GM06990 (cell line): ENCODE data around the gene PHF21B.

Source experiments
- DNase-seq: peaks from one replicate; pipeline ENCODE4 v3.0.0-alpha.2; 2011; ENCODE audit not compliant: insufficient read length; ENCODE audit errors: extremely low read depth
- H3K27me3 ChIP-seq: replicated peaks from 2 replicates; pipeline ENCODE4 v1.6.0; 2011; ENCODE audit warnings: low read length; ENCODE audit not compliant: control insufficient read depth, insufficient read depth
- H3K36me3 ChIP-seq: 2 replicates; pipeline ENCODE4 v1.5.1; 2011; ENCODE audit warnings: low read length; ENCODE audit not compliant: control insufficient read depth, insufficient read depth
- H3K4me3 ChIP-seq: replicated peaks from 2 replicates; pipeline ENCODE4 v1.5.1; 2011; ENCODE audit warnings: low read depth, mild to moderate bottlenecking, control low read depth, low read length
- CTCF ChIP-seq: IDR thresholded peaks from 2 replicates; pipeline ENCODE4 v1.5.1; 2011; ENCODE audit warnings: low read length, control low read depth, mild to moderate bottlenecking, inconsistent platforms; ENCODE audit not compliant: insufficient read depth, poor library complexity, severe bottlenecking

The PHF21B gene

GRCh38 chr22:44847892-44848291 lies 161.9 kb downstream of the PHF21B start:
- no peak overlapping the region for H3K4me3 ChIP-seq
- no peak for TF ChIP-seq CTCF
- no peaks in the 10 kb centered on the region for H3K36me3 ChIP-seq
- no peaks in the 10 kb centered on the region for H3K27me3 ChIP-seq
- no peak for DNase-seq

DNA sequence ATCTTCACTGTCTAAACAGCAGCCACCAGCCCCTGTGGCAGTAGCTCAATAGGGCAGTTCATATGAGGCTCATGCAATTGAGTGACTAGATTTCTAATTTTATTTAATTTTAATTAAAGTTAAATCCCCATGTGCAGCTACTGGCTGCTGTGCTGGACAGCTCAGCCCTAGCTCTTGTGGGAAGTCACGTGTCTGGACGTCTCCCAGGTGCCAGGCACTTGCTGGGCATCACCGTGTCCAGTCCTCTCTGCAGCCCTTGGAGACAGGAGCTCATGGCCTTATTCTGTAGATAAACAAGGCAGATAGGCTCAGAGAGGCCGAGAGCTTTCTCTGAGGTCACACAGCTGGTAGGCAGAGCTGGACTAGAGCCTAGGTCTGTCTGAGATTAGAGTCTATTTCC lies 162.4 kb downstream of the PHF21B start:
- H3K36me3 ChIP-seq, result no peaks in the 10 kb centered on the region
- DNase-seq, result no peak
- H3K4me3 ChIP-seq, result no peak overlapping the region
- no peaks in the 10 kb centered on the region for H3K27me3 ChIP-seq
- no peak for TF ChIP-seq CTCF

- no peaks in the 10 kb centered on the region for H3K36me3 ChIP-seq
- H3K4me3 ChIP-seq, result no peak overlapping the region
- TF ChIP-seq CTCF, result no peak
- DNase-seq, result no peak
- H3K27me3 ChIP-seq, result no peaks in the 10 kb centered on the region
Measured at GRCh38 chr22:44846726-44847275, 163.0 kb downstream of the PHF21B start.

- DNase-seq, result no peak
- TF ChIP-seq CTCF, result no peak
- no peaks in the 10 kb centered on the region for H3K27me3 ChIP-seq
- H3K36me3 ChIP-seq, result no peaks in the 10 kb centered on the region
- no peak overlapping the region for H3K4me3 ChIP-seq
Measured at GRCh38 chr22:44845796-44846720, 163.7 kb downstream of the PHF21B start.

GRCh38 chr22:44845191-44845590 lies 164.6 kb downstream of the PHF21B start:
- DNase-seq, result no peak
- H3K36me3 ChIP-seq, result no peaks in the 10 kb centered on the region
- no peaks in the 10 kb centered on the region for H3K27me3 ChIP-seq
- no peak for TF ChIP-seq CTCF
- H3K4me3 ChIP-seq, result no peak overlapping the region
